ENCODE results near the gene TRIP12. TPM values are rescaled to one million over a fixed set of nuclear protein-coding genes. Genes with fewer than 3 reads are reported as not detected.
"Not testable (repeated sequence)": the region's sequence is repeated elsewhere in the genome, so short reads cannot be mapped to it uniquely, and the experiment has no call there.

The TRIP12 gene
- total RNA-seq, 1 experiment from 2014 or later, result 115 TPM

GRCh38 chr2:229794636-229795035 lies 127.2 kb downstream of the TRIP12 start:
- H3K4me1 ChIP-seq, result no peaks in the 10 kb centered on the region
- H3K4me3 ChIP-seq (ENCODE audit: low read depth, low read length), result no peak overlapping the region
- intact Hi-C loops (cut with micrococcal nuclease; ENCODE audit: unreplicated experiment), result no loop called here
- H3K36me3 ChIP-seq (ENCODE audit: control insufficient read depth, insufficient read depth, low read length), result peaks cover 2% of the 10 kb centered on the region
- no peaks in the 10 kb centered on the region for H3K27me3 ChIP-seq (replicated peaks; ENCODE audit: control insufficient read depth, insufficient read depth, low read length)
- DNase-seq, result no peak
- POLR2A ChIA-PET, result no interaction called here
- no peaks in the 10 kb centered on the region for H3K27me3 Mint-ChIP-seq (ENCODE audit: insufficient read depth, unreplicated experiment)
- H3K4me1 Mint-ChIP-seq (ENCODE audit: low read depth, unreplicated experiment), result no peaks in the 10 kb centered on the region
- no peak overlapping the region for H3K27ac Mint-ChIP-seq (ENCODE audit: unreplicated experiment)
- no peak overlapping the region for H3K4me3 Mint-ChIP-seq (ENCODE audit: unreplicated experiment)
- CTCF ChIA-PET, result no interaction called here
- H3K9me3 ChIP-seq, result no peaks in the 10 kb centered on the region
- H3K36me3 Mint-ChIP-seq (ENCODE audit: insufficient read depth, unreplicated experiment), result peaks cover 50% of the 10 kb centered on the region
- BruUV-seq (replicated peaks), result no TSS peak
- no peaks in the 10 kb centered on the region for H3K9me3 Mint-ChIP-seq (ENCODE audit: unreplicated experiment)
- TF ChIP-seq CTCF (IDR thresholded peaks at IDR 0.05; ENCODE audit: insufficient read depth in 1 of 2, low read depth in 1 of 2, low read length in 1 of 2, severe bottlenecking in 1 of 2, unreplicated experiment in 1 of 2), result no peak

GRCh38 chr2:229786289-229786688 lies 135.5 kb downstream of the TRIP12 start:
- H3K4me1 Mint-ChIP-seq (ENCODE audit: low read depth, unreplicated experiment); H3K27me3 Mint-ChIP-seq (ENCODE audit: insufficient read depth, unreplicated experiment); intact Hi-C loops (cut with micrococcal nuclease; ENCODE audit: unreplicated experiment); POLR2A ChIA-PET; BruUV-seq (replicated peaks); H3K4me1 ChIP-seq; H3K4me3 Mint-ChIP-seq (ENCODE audit: unreplicated experiment); H3K4me3 ChIP-seq (ENCODE audit: low read depth, low read length); H3K27me3 ChIP-seq (replicated peaks; ENCODE audit: control insufficient read depth, insufficient read depth, low read length); H3K9me3 Mint-ChIP-seq (ENCODE audit: unreplicated experiment); CTCF ChIA-PET; H3K9me3 ChIP-seq; H3K27ac Mint-ChIP-seq (ENCODE audit: unreplicated experiment); H3K36me3 ChIP-seq (ENCODE audit: control insufficient read depth, insufficient read depth, low read length): not testable (repeated sequence)
- DNase-seq, result peak in 1 of 2 experiments; percentile 1
- peaks cover 60% of the 10 kb centered on the region for H3K36me3 Mint-ChIP-seq (ENCODE audit: insufficient read depth, unreplicated experiment)

- Histone ChIP-seq H3K9me3 (no peaks in the 10 kb centered on the region), H3K36me3 (ENCODE audit: control insufficient read depth, insufficient read depth, low read length) (no peaks in the 10 kb centered on the region), H3K4me3 (ENCODE audit: low read depth, low read length) (no peak overlapping the region), H3K27me3 (replicated peaks; ENCODE audit: control insufficient read depth, insufficient read depth, low read length) (no peaks in the 10 kb centered on the region), H3K4me1 (no peaks in the 10 kb centered on the region)
- H3K4me3 Mint-ChIP-seq (ENCODE audit: unreplicated experiment), result no peak overlapping the region
- peaks cover 6% of the 10 kb centered on the region for H3K4me1 Mint-ChIP-seq (ENCODE audit: low read depth, unreplicated experiment)
- no peaks in the 10 kb centered on the region for H3K27me3 Mint-ChIP-seq (ENCODE audit: insufficient read depth, unreplicated experiment)
- no peak for DNase-seq
- intact Hi-C loops (cut with micrococcal nuclease; ENCODE audit: unreplicated experiment), result no loop called here
- TF ChIP-seq CTCF (IDR thresholded peaks at IDR 0.05; ENCODE audit: insufficient read depth in 1 of 2, low read depth in 1 of 2, low read length in 1 of 2, severe bottlenecking in 1 of 2, unreplicated experiment in 1 of 2), result no peak
- no peaks in the 10 kb centered on the region for H3K9me3 Mint-ChIP-seq (ENCODE audit: unreplicated experiment)
- H3K36me3 Mint-ChIP-seq (ENCODE audit: insufficient read depth, unreplicated experiment), result peaks cover 62% of the 10 kb centered on the region
- POLR2A ChIA-PET, result no interaction called here
- no peak overlapping the region for H3K27ac Mint-ChIP-seq (ENCODE audit: unreplicated experiment)
- CTCF ChIA-PET, result no interaction called here
- BruUV-seq (replicated peaks), result no TSS peak
Measured at GRCh38 chr2:229784791-229785190, 137.0 kb downstream of the TRIP12 start.

- peaks cover 6% of the 10 kb centered on the region for H3K4me1 Mint-ChIP-seq (ENCODE audit: low read depth, unreplicated experiment)
- Histone ChIP-seq H3K36me3 (ENCODE audit: control insufficient read depth, insufficient read depth, low read length) (no peaks in the 10 kb centered on the region), H3K27me3 (replicated peaks; ENCODE audit: control insufficient read depth, insufficient read depth, low read length) (no peaks in the 10 kb centered on the region), H3K9me3 (no peaks in the 10 kb centered on the region), H3K4me3 (ENCODE audit: low read depth, low read length) (no peak overlapping the region), H3K4me1 (no peaks in the 10 kb centered on the region)
- DNase-seq, result no peak
- TF ChIP-seq CTCF (IDR thresholded peaks at IDR 0.05; ENCODE audit: insufficient read depth in 1 of 2, low read depth in 1 of 2, low read length in 1 of 2, severe bottlenecking in 1 of 2, unreplicated experiment in 1 of 2), result no peak
- ChIA-PET CTCF (no interaction called here), POLR2A (no interaction called here)
- H3K9me3 Mint-ChIP-seq (ENCODE audit: unreplicated experiment), result no peaks in the 10 kb centered on the region
- H3K27me3 Mint-ChIP-seq (ENCODE audit: insufficient read depth, unreplicated experiment), result no peaks in the 10 kb centered on the region
- H3K4me3 Mint-ChIP-seq (ENCODE audit: unreplicated experiment), result no peak overlapping the region
- peaks cover 58% of the 10 kb centered on the region for H3K36me3 Mint-ChIP-seq (ENCODE audit: insufficient read depth, unreplicated experiment)
- intact Hi-C loops (cut with micrococcal nuclease; ENCODE audit: unreplicated experiment), result no loop called here
- BruUV-seq (replicated peaks), result no TSS peak
- H3K27ac Mint-ChIP-seq (ENCODE audit: unreplicated experiment), result no peak overlapping the region
Measured at GRCh38 chr2:229783108-229783721, 138.6 kb downstream of the TRIP12 start.
